Activated CD8-positive, alpha-beta T cell treated with anti-CD3 and anti-CD28 coated beads for 36 hours (primary cell): Measurements from ENCODE around the gene KCNJ11. TPM values are rescaled to one million over a fixed set of nuclear protein-coding genes. Genes with fewer than 3 reads are reported as not detected.
A peak's percentile ranks its signal among the peaks of the same experiment; 100 is the strongest.

Experiments
- ATAC-seq: fragments of 200-7000 bp; cut with Tn5 transposase; one replicate; pipeline ENCODE4 v1.10.0; 2021; ENCODE audit warnings: mild to moderate bottlenecking, moderate library complexity
- CTCF ChIA-PET: fragments of 350-600 bp; sonication (Branson Sonifier 250); formaldehyde crosslinking; loops from one replicate; lab custom pipeline; 2021; ENCODE audit warnings: antibody characterized with exemption; lab: Charles Lee
- POLR2A ChIA-PET: fragments of 350-600 bp; sonication (Branson Sonifier 250); formaldehyde crosslinking; loops from one replicate; lab custom pipeline; 2021; ENCODE audit warnings: antibody characterized with exemption; lab: Charles Lee
- DNase-seq: peaks from one replicate; pipeline ENCODE4 v3.0.0-alpha.2; 2020
- H3K27ac Mint-ChIP-seq: one replicate; pipeline ENCODE4 v1.8.0; 2021; ENCODE audit warnings: mild to moderate bottlenecking, mixed read lengths
- H3K27me3 Mint-ChIP-seq: one replicate; pipeline ENCODE4 v1.8.0; 2021; ENCODE audit warnings: mixed read lengths
- H3K36me3 Mint-ChIP-seq: one replicate; pipeline ENCODE4 v1.8.0; 2021; ENCODE audit warnings: low read depth, mixed read lengths
- H3K4me1 Mint-ChIP-seq: one replicate; pipeline ENCODE4 v1.8.0; 2021; ENCODE audit warnings: low read depth, mixed read lengths
- H3K4me3 Mint-ChIP-seq: one replicate; pipeline ENCODE4 v1.8.0; 2021; ENCODE audit warnings: mild to moderate bottlenecking, moderate library complexity, mixed read lengths
- H3K9me3 Mint-ChIP-seq: one replicate; pipeline ENCODE4 v1.8.0; 2021; ENCODE audit warnings: mixed read lengths
- CTCF ChIP-seq: fragments of 200-600 bp; IDR thresholded peaks from one replicate; pipeline ENCODE4 v1.8.0; 2022; ENCODE audit warnings: antibody characterized with exemption, mild to moderate bottlenecking
- intact Hi-C: fragments of 100-400 bp; cut with micrococcal nuclease; formaldehyde crosslinking; loops from one replicate; pipeline ENCODE4 v1.10.0; 2022
- total RNA-seq, 2 experiments: library from RNA; stranded (reverse); gene quantifications; one replicate each; pipeline ENCODE4 v1.2.3, GENCODE V29; 2021

Gene KCNJ11
- total RNA-seq, 2 experiments from 2014 or later, result 1.2 to 2.4 TPM

GRCh38 chr11:17389211-17389956 is 925 bp upstream of the KCNJ11 start:
- POLR2A ChIA-PET, result interaction anchor here (1.4 kb wide), 1 partner anchor 35 kb away, joined by 4 read pairs; no protein-coding TSS in a partner anchor
- peaks cover 4% of the 10 kb centered on the region for H3K4me1 Mint-ChIP-seq
- H3K4me3 Mint-ChIP-seq, result peak overlapping the region; percentile 69
- ATAC-seq (peak; percentile 84), DNase-seq (peak; percentile 82)
- intact Hi-C loops, result no loop called here
- CTCF ChIA-PET, result interaction anchor here (0.8 to 6.4 kb wide), 13 partner anchors 9 to 525 kb away, joined by 3 to 27 read pairs (median 4); no protein-coding TSS in a partner anchor
- peaks cover 2% of the 10 kb centered on the region for H3K27me3 Mint-ChIP-seq
- H3K36me3 Mint-ChIP-seq, result no peaks in the 10 kb centered on the region
- TF ChIP-seq CTCF, result peak; percentile 78
- no peaks in the 10 kb centered on the region for H3K9me3 Mint-ChIP-seq
- peak overlapping the region; percentile 9 for H3K27ac Mint-ChIP-seq

GRCh38 chr11:17387811-17388210 is 648 bp downstream of the KCNJ11 start:
- no peak for DNase-seq
- H3K27ac Mint-ChIP-seq, result no peak overlapping the region
- no peaks in the 10 kb centered on the region for H3K36me3 Mint-ChIP-seq
- H3K27me3 Mint-ChIP-seq, result peaks cover 2% of the 10 kb centered on the region
- no peak for TF ChIP-seq CTCF
- no peak for ATAC-seq
- peaks cover 4% of the 10 kb centered on the region for H3K4me1 Mint-ChIP-seq
- intact Hi-C loops, result no loop called here
- peak overlapping the region; percentile 69 for H3K4me3 Mint-ChIP-seq
- ChIA-PET CTCF (interaction anchor here (0.8 to 6.4 kb wide), 8 partner anchors 13 to 171 kb away, joined by 3 to 27 read pairs (median 6); no protein-coding TSS in a partner anchor), POLR2A (interaction anchor here (1.4 kb wide), 1 partner anchor 34 kb away, joined by 4 read pairs; no protein-coding TSS in a partner anchor)
- no peaks in the 10 kb centered on the region for H3K9me3 Mint-ChIP-seq

- Mint-ChIP-seq H3K27ac (no peak overlapping the region), H3K27me3 (peaks cover 2% of the 10 kb centered on the region), H3K36me3 (no peaks in the 10 kb centered on the region), H3K4me1 (peaks cover 4% of the 10 kb centered on the region), H3K9me3 (no peaks in the 10 kb centered on the region), H3K4me3 (peak overlapping the region; percentile 22)
- CTCF ChIA-PET, result interaction anchor here (0.8 to 1.8 kb wide), 14 partner anchors 14 to 157 kb away, joined by 3 to 14 read pairs (median 4); no protein-coding TSS in a partner anchor
- intact Hi-C loops, result no loop called here
- TF ChIP-seq CTCF, result no peak
- POLR2A ChIA-PET, result no interaction called here
- DNase-seq (no peak), ATAC-seq (no peak)
Observed at GRCh38 chr11:17387254-17387653, 1.2 kb downstream of the KCNJ11 start.

GRCh38 chr11:17386331-17387084 is 2.0 kb downstream of the KCNJ11 start:
- DNase-seq, result peak; percentile 70
- H3K27ac Mint-ChIP-seq, result no peak overlapping the region
- no peak overlapping the region for H3K4me3 Mint-ChIP-seq
- H3K27me3 Mint-ChIP-seq, result peaks cover 2% of the 10 kb centered on the region
- CTCF ChIA-PET, result interaction anchor here (0.8 to 1.8 kb wide), 14 partner anchors 14 to 157 kb away, joined by 3 to 14 read pairs (median 4); no protein-coding TSS in a partner anchor
- ATAC-seq, result peak; percentile 47
- POLR2A ChIA-PET, result no interaction called here
- H3K9me3 Mint-ChIP-seq, result no peaks in the 10 kb centered on the region
- peaks cover 4% of the 10 kb centered on the region for H3K4me1 Mint-ChIP-seq
- H3K36me3 Mint-ChIP-seq, result no peaks in the 10 kb centered on the region
- intact Hi-C loops, result no loop called here
- peak; percentile 57 for TF ChIP-seq CTCF
